Stimulated activated CD4-positive, alpha-beta T cell treated with anti-CD3 and anti-CD28 coated beads, Interleukin-2, amount 100 ng/mL, for 4 hours (primary cell): ENCODE measurements around the gene STPG4.

Source experiments
- DNase-seq: peaks from one replicate; pipeline ENCODE4 v3.0.0-alpha.2; 2020; ENCODE audit warnings: low read depth

STPG4 gene

GRCh38 chr2:47087051-47087450 lies 68.1 kb downstream of the STPG4 start:
- no peak for DNase-seq

DNA sequence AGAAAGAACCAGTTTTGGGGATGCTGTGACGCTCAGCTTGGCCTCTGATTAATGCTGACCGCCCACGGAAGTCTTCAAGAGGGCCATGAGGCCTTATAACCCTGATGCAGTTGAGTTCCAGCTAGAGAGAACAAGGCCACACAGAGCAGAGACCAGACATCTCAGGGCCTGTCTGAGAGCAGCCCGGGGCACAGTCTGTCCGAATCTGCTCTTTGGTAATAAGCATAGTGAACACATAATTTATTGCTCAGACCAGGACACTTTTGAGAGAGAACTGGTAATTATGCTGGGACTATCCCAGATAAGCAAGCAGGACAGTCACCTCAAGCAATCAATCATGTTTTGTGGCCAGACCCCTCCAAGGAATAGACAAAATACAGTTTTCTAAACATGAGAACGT lies 68.5 kb downstream of the STPG4 start:
- no peak for DNase-seq

DNA sequence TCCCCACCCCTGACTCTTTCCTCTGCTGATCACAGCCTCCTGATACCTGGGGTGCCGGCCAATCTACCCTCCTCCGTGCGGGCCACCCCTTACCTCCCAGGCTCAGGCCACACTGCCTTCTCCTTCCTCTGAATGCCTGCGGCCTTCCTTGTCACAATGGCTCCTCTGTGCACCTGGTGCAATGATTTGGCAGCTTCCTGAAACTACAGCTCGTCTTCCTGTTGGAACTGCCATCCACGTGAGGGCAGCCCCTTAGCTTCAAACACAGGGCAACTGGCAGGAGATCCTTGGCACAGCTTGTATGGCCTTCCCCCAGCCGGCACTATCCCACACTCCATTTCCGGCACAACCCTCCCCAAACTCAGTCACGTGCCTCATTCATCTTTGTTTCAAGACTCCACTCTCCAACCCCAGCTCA lies 69.0 kb downstream of the STPG4 start:
- no peak for DNase-seq

- DNase-seq = no peak
These were observed 71.0 kb downstream of the STPG4 start for GRCh38 chr2:47083886-47084687.

GRCh38 chr2:47083485-47083884 lies 71.6 kb downstream of the STPG4 start:
- no peak for DNase-seq

- no peak for DNase-seq
These were observed 72.1 kb downstream of the STPG4 start for GRCh38 chr2:47083005-47083404.

- no peak for DNase-seq
These were observed 74.2 kb downstream of the STPG4 start for GRCh38 chr2:47080888-47081301.

GRCh38 chr2:47079515-47080412 lies 75.3 kb downstream of the STPG4 start:
- DNase-seq = no peak

GRCh38 chr2:47078541-47079482 lies 76.3 kb downstream of the STPG4 start:
- no peak for DNase-seq

GRCh38 chr2:47077442-47078117 lies 77.5 kb downstream of the STPG4 start:
- no peak for DNase-seq

- no peak for DNase-seq
These were observed 78.3 kb downstream of the STPG4 start for GRCh38 chr2:47076586-47077441.

GRCh38 chr2:47076126-47076506 lies 79.0 kb downstream of the STPG4 start:
- no peak for DNase-seq

- DNase-seq = no peak
These were observed 79.6 kb downstream of the STPG4 start for GRCh38 chr2:47075361-47076125.

DNA sequence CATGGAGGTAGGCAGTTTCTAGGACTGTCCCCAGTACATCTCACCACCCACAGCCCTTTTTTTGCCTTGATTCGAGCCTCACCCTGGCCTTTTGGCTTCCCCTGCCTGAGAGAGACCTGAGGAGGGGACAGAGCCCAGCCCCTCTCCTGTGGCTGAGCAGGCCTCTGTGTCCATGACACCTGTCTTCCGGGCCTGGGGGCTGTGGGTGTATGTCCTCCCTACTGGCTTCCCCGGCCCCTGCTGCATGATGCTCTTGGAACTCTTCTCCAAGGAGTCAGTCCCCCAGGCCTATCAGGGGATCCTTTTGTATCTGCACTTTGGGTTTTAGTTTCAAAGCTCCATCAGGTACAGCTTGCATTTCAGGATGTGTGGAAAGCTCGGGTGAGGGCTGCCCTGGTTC lies 80.4 kb downstream of the STPG4 start:
- DNase-seq = no peak

GRCh38 chr2:47073641-47074040 lies 81.5 kb downstream of the STPG4 start:
- no peak for DNase-seq

DNA sequence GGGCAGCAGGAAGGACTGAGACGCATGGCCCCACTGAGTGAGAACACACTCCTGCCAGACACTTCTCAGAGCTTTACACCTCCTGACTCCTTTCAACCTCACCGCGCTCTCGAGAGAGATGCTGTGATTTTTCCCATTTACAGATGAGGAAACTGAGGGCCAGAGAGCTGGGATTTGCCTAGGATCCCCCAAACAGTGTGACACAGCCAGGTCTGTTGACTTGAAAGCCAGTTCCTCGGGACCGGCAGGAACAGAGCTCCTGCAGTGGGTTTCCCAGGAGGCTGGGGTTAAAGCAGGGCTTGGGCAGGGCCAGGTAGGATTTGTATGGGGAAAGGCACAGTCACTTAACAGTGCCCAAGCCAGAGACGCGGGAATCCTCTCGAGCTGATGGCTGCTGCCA lies 81.9 kb downstream of the STPG4 start:
- no peak for DNase-seq

DNA sequence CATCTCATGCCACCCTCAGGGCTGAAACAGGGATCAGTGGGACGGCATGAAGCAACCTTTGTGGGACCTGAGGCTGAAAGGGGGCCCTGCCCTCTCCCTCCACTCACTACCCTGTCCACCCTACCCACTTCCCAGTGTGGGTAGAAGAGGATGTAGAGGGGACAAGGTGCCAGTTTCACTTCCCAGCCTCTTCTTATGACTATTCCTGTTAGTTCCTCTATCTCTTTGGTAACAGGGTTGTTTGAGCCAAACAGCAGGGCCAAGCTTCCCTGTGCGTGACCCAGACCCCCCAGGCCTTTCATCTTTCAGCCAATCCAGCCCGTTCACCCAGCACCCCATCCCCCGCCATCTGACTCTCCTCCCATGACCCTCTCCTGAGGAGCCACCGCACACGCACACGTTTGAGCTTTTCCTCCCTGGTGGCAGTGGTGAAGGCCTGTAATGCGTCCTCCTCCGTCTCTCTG lies 82.3 kb downstream of the STPG4 start:
- no peak for DNase-seq

GRCh38 chr2:47072018-47072691 lies 83.0 kb downstream of the STPG4 start:
- DNase-seq = no peak
